ENCODE measurements around the gene SF3A2.

Gene SF3A2

GRCh38 chr19:2255112-2255845, 18.7 kb downstream of the SF3A2 start:
- peak in 1 of 3 experiments; percentile 27 for DNase-seq

DNA sequence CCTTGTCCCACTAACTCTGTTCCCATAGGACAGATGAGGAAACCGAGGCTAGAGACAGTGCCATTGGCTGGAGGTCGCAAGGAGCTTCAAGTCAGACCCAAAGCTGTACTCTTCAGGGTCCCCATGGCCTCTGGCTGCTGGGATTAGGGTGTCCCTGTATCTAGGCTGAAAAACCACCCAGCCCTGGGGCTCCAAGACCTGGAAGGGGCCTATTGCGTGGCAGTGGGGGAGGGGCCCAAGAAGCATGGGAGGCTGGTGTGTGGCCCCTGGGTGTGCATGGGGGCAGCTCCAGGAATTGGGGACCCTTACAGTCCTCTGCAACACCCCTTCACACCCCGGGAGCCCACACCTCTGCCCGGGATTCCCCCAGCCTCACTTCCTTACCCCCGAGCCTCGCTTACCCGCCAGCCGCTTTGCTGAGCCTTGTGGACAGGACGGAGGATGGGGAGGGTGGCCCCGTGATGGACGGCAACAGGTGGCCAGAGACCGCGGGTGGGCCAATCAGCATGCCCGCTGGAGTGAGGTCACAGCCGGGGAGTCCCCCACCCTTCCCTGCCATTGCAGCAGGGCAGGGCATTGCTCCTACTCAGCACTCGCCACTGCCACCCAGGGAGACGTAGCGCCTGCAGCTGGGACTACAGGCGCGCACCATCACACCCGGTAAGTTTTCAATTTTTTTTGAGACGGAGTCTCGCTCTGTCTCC, 19.5 kb downstream of the SF3A2 start, which contains the start of gene JSRP1:
TSS of gene JSRP1 (minus strand) at position 436 of the 704 bp plus-strand sequence. CDS start 1,103 bp downstream, outside the sequence.
- DNase-seq = peak in 2 of 3 experiments; percentile 76 to 88

DNA sequence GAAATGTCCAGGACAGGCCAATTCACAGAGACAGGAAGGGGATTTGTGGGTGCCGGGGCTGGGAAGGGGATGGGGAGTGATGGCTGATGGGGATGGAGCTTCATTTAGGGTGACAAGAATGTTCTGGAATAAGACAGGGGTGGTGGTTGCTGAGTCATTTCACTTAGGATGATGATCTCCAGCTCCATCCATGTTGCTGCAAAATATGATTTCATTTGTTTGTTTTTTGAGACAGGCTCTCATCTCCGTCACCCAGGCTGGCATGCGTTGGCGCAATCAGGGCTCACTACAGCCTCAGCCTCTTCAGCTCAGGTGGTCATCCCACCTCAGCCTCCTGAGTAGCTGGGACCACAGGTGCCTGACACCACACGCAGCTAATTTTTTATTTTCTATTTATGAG, 22.7 kb downstream of the SF3A2 start:
- no peak for DNase-seq

GRCh38 chr19:2260341-2260805, 23.7 kb downstream of the SF3A2 start:
- DNase-seq = no peak

GRCh38 chr19:2261438-2262172, 25.0 kb downstream of the SF3A2 start:
- peak in 1 of 3 experiments; percentile 22 for DNase-seq

GRCh38 chr19:2266183-2266993, 29.8 kb downstream of the SF3A2 start:
- DNase-seq = no peak

GRCh38 chr19:2268480-2268830, 31.8 kb downstream of the SF3A2 start:
- no peak for DNase-seq

GRCh38 chr19:2268861-2269243, 32.2 kb downstream of the SF3A2 start:
- no peak for DNase-seq

DNA sequence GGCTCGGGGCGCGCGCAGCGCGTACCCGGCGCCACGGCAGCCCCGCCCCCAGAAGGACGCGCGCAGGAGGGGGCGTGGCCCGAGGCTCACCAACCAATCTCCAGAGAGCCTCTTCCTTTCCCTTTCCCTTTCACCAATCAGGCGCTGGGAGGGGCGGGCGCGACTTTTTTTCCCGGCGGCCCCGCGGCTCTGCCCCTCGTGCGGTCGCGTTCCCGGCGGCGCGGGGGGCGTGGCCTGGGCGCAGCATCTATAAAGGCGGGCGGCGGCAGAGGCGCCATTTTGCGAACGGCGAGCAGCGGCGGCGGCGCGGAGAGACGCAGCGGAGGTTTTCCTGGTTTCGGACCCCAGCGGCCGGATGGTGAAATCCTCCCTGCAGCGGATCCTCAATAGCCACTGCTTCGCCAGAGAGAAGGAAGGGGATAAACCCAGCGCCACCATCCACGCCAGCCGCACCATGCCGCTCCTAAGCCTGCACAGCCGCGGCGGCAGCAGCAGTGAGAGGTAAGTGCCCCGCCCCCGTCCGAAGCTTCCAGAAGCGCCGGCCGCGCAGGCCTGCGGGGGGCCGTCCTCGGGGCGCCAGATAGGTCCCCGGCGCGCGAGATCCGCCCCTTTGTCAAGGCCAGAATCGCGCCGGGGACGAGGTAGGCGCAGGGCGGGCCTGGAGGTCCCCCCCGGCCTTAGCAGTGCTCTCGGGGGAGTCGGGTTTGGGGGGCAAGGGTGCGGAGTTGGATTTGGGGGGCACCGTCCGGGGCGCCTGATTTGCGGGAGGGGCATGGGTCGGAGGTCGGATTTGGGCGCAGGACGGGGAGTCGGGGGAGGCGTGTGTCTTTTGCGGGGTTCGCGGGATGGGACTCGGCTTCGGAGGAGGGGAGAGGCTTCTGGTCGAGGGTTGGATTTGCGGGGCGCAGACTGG, 32.9 kb downstream of the SF3A2 start:
- DNase-seq = peak; percentile 98 to 99 (median 98)

DNA sequence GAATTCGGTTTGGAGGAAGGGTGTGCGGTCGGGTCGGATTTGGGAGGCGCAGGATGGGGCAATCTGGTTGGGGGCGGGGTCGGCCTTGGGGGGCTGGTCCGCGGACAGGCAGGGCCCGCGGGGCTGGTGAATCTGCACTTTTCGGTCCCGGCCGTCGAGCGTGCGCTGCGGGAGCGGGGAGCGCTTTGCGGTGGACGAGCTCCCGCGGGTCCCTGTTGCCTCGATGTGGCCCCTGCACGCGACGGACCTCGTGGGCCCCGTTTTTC, 33.5 kb downstream of the SF3A2 start:
- DNase-seq = peak in 1 of 3 experiments; percentile 56

DNA sequence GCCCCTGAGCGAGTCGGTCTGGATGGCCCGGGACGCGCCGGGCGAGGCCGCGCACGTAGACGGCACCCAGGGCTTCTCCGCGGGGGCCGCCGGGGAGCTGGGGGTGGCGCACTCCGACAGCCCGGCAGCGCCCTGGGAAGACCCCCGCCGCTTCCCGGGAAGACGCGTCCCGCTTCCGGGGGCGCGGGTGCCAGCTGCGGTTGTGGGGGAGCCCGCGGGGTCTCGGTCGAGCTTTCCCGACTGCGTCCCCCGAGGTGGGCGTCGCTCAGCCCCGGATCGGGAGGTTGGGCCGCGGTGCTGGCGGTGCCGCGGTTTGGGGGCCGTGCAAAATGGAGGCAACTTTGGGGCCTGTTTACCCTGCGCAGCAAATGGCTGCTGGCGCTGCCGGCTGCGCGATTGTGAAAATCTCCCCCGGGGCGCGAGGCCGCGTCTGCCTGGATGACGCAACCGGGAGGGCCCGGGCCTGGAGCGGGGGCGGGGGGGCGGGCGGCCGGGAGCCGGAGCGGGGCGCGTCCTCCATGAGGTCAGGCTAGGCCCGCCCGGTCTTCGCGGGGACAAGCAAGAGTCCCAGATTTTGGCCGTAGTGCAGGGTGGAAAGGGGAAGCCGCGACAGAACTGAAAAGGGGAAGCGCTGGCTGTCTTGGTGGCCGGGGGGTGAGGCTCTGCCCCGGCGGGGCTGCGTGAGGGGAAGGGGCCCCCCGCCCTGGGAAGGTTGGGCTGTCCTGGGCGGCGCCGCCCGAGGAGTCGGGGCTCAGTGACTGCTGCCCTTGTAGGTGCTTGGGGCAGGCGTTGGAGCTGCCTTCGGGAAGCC, 34.0 kb downstream of the SF3A2 start:
- DNase-seq = peak; percentile 44 to 77 (median 64)

DNA sequence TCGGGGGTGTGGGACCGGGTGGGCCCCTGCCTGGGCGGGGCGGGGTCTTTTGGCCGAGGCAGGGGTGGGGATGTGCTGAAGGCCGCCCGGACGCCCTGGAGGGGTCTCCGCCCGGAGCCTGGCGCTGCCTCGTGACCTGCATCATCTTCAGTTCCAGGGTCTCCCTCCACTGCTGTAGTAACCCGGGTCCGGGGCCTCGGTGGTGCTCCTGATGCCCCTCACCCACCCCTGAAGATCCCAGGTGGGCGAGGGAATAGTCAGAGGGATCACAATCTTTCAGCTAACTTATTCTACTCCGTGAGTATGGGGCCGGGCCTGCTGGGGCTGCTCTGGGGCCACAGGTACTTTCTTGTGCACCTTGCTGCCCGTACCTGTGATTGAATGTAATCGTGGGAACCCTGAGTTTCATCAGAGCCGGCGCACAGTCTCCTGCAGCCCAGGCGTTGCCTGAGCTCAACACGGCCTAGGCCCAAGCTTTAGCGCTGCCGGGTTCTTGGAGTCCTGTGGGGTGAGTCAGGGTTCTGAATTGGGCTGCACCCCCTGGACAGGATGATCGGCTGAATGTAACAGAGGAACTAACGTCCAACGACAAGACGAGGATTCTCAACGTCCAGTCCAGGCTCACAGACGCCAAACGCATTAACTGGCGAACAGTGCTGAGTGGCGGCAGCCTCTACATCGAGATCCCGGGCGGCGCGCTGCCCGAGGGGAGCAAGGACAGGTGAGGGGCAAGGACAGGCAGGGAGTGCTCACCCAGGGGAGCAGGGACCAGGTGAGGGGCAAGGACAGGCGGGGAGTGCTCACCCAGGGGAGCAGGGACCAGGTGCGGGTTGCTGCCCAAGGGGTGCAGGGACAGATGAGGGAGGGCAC, 34.8 kb downstream of the SF3A2 start:
- peak in 1 of 3 experiments; percentile 55 for DNase-seq

DNA sequence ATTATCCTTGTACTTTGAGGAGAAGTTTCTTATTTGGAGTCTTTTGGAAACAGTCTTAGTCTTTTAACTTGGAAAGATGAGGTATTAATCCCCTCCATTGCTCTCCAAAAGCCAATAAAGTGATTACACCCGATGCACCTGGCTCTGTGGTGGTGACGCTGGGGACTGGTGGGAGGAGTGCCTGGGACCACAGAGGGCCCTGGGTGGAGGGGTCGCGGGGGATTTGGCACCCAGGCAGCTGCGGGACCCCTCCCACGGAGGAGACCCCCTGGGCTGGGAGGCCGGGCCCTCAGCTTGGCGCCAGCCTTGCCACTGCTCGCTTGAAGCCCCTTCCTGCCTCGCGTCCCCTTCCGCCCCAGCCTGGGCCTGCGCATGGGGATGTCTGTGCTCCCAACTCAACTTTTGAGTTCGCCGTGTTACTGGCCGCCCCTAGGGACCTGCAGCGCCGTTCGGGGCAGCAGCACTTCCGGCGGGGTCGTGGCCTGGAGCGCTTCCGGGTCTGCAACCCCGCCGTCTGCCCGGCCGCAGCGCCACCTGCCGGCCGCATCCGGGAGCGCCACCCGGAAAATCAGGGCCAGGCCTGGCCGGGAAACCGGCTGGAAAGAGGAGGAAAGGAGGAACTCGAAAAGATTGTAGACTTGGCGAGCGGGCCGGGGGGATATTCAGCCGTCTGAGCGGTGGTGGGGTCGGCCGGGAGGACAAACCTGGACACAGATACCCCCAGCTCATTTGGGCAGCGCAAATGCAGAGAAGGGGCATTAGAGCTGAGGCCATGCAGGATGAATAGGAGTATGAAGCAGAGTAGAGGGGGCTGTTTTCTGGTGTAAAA, 36.9 kb downstream of the SF3A2 start:
- peak; percentile 66 to 83 (median 78) for DNase-seq

- DNase-seq = no peak
Measured at GRCh38 chr19:2274185-2274711, 37.6 kb downstream of the SF3A2 start.

- peak; percentile 52 to 81 (median 76) for DNase-seq
Measured at GRCh38 chr19:2274931-2275535, 38.4 kb downstream of the SF3A2 start.

GRCh38 chr19:2275588-2276428, 39.2 kb downstream of the SF3A2 start:
- DNase-seq = no peak

- DNase-seq = no peak
Measured at GRCh38 chr19:2276429-2276986, 39.9 kb downstream of the SF3A2 start.

All from NCI-H1417 (cell line).